Fibroblast of villous mesenchyme (primary cell): ENCODE results near the gene SPRN. TPM values are rescaled to one million over a fixed set of nuclear protein-coding genes. Genes with fewer than 3 reads are reported as not detected.
"Not testable (repeated sequence)": the region's sequence is repeated elsewhere in the genome, so short reads cannot be mapped to it uniquely, and the experiment has no call there.

Source experiments
- DNase-seq: peaks from one replicate; pipeline ENCODE4 v3.0.0-alpha.2; 2010; ENCODE audit warnings: low read depth
- H3K4me3 ChIP-seq: 2 replicates; pipeline ENCODE4 v1.5.1; 2011; ENCODE audit warnings: low read depth, mild to moderate bottlenecking, low read length
- total RNA-seq: library from RNA; depleted of rRNA; stranded (reverse); fragments of >200 nt; gene quantifications from 2 replicates; pipeline ENCODE4 v1.2.3, GENCODE V29; 2012
- TF ChIP-seq, protein P1 (sequence below): IDR thresholded peaks from 2 replicates; pipeline ENCODE4 v1.5.1; 2012; ENCODE audit warnings: low read depth, mild to moderate bottlenecking, low read length; ENCODE audit not compliant: insufficient read depth

The SPRN gene
- total RNA-seq, result 0.32 and 0.43 TPM in 2 replicates

DNA sequence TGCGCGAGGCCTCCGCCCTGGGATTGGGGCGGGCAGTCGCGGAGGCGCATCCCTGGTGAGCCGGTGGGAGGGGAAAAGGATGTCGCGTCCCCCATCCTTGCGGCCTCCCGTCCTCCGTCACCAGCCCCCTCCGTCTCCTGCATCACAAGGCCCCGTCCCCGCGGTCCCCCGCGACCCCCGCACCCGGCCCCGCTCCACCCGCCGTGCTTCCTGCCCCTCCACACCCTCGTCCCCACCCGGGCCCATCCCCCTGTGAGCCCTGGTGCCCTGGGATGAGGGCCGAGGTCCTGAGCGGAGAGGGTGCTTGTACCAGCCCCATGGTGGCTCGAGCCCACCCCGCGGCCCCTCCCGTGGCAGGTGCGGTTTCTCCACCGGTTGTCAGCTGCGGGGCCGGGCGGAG, at the start of gene SPRN:
Gene SPRN, minus strand, starts transcription at position 25 of the 400 bp plus-strand sequence. CDS start 944 bp downstream, outside the sequence.
- DNase-seq, H3K4me3 ChIP-seq: not testable (repeated sequence)

DNA sequence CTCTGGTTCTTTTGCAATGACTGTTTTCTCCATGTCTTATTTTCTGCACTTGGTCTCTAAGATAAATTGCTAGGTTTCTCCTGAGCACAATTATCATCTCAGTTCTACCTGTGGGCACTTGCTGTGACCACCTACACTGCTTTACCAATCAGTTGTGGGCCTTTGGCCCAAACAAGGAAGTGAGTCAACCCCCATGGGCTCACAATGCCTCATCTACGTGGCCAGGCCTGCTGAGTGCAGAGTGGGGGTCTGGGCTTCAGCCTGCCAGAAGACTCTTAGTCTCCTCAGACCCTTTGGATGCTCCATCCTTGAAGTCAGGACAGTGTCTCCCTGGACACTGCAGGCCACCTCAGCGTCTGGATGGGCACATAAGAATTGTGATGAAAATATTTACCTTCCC, 49.6 kb upstream of the SPRN start:
- H3K4me3 ChIP-seq, result no peak overlapping the region
- DNase-seq, result no peak
- TF ChIP-seq, protein P1, sequence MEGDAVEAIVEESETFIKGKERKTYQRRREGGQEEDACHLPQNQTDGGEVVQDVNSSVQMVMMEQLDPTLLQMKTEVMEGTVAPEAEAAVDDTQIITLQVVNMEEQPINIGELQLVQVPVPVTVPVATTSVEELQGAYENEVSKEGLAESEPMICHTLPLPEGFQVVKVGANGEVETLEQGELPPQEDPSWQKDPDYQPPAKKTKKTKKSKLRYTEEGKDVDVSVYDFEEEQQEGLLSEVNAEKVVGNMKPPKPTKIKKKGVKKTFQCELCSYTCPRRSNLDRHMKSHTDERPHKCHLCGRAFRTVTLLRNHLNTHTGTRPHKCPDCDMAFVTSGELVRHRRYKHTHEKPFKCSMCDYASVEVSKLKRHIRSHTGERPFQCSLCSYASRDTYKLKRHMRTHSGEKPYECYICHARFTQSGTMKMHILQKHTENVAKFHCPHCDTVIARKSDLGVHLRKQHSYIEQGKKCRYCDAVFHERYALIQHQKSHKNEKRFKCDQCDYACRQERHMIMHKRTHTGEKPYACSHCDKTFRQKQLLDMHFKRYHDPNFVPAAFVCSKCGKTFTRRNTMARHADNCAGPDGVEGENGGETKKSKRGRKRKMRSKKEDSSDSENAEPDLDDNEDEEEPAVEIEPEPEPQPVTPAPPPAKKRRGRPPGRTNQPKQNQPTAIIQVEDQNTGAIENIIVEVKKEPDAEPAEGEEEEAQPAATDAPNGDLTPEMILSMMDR, result no peak

GRCh38 chr10:133473270-133473669, 48.8 kb upstream of the SPRN start:
- H3K4me3 ChIP-seq, result no peak overlapping the region
- DNase-seq, result no peak
- TF ChIP-seq, protein P1, result no peak

- DNase-seq, result no peak
- TF ChIP-seq, protein P1, result no peak
- no peak overlapping the region for H3K4me3 ChIP-seq
Measured at GRCh38 chr10:133471300-133472109, 47.1 kb upstream of the SPRN start.

GRCh38 chr10:133469205-133469604, 44.8 kb upstream of the SPRN start:
- DNase-seq, H3K4me3 ChIP-seq: not testable (repeated sequence)

DNA sequence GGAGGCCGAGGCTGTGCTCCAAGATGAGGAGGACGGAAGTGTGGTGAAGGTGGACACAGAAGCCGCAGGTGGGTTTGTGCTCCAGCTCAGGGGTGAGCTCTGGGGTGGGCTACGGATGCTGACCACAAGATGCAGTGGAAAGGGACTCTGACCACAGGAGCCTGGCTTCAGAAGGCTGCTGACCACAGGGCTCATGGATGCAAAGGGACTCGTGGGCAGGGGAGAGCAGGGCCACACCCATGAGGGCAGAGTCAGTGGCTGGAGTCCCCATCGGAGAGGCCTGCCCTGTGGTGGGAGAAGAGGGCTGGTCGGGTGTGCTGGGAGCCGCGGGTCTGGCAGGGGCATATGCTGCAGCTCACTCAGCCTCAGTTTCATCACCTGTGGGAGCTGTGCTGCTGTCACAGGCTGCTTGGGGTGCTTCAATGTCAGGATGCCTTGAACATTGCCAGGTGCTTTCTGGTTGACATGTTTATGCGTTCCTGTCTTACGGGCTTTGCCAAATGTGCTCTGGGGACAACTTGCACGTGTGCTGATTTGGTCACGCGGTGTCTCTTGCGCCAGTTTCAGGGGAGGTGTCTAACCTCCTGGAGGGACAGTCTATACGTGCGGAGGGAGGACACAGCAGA, 43.0 kb upstream of the SPRN start:
- no peak for DNase-seq
- no peak overlapping the region for H3K4me3 ChIP-seq
- TF ChIP-seq, protein P1, result no peak

GRCh38 chr10:133466683-133467275, 42.4 kb upstream of the SPRN start:
- no peak overlapping the region for H3K4me3 ChIP-seq
- TF ChIP-seq, protein P1, result no peak
- DNase-seq, result no peak
